ENCODE measurements around the gene ATP2A2.
"Not testable (repeated sequence)": the region's sequence is repeated elsewhere in the genome, so short reads cannot be mapped to it uniquely, and the experiment has no call there.

Gene ATP2A2

DNA sequence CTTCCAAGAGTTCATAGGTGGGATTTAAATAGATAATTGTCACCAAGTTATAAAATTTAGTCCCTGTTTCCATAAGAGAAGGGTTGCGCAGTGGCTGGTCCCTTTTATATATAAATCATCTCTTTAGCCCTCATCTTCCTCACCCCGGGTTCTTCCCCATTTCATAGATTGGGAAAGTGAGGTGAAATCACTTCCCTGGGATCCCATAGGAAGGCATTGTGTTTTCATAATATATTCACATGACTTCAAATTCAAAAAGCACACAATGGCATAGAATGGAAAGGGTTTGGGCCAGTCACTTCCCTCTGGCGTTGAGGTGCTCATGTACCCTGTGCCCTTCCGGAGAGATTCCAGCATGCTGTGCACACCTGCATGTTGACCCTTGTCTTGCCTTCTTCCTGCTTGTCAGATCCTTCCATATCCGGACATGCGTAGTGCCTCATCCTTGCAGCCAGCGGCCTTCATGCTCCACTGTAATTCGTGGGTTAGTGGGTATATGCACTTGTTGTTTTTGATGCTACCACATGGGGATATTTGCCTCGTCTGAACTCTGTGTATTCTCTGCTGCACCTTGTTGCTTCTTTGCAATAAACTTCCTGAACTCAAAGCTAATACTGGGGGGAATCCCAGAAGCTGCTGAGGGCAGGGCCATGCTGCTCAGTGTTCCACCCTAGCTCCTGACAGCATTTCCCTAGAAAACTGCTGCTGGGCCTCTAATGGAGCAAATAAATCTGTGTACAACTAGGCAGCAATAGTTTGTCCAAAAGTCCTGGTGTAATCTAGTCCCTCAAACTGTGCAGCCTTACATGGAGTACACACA, 62.9 kb downstream of the ATP2A2 start:
- no peak for DNase-seq

- no peak for DNase-seq
These were observed 63.6 kb downstream of the ATP2A2 start for GRCh38 chr12:110344657-110345056.

- no peak for DNase-seq
These were observed 64.2 kb downstream of the ATP2A2 start for GRCh38 chr12:110345176-110345661.

GRCh38 chr12:110345963-110346362, 64.9 kb downstream of the ATP2A2 start:
- DNase-seq: no peak

GRCh38 chr12:110347767-110348166, 66.7 kb downstream of the ATP2A2 start:
- DNase-seq: no peak

DNA sequence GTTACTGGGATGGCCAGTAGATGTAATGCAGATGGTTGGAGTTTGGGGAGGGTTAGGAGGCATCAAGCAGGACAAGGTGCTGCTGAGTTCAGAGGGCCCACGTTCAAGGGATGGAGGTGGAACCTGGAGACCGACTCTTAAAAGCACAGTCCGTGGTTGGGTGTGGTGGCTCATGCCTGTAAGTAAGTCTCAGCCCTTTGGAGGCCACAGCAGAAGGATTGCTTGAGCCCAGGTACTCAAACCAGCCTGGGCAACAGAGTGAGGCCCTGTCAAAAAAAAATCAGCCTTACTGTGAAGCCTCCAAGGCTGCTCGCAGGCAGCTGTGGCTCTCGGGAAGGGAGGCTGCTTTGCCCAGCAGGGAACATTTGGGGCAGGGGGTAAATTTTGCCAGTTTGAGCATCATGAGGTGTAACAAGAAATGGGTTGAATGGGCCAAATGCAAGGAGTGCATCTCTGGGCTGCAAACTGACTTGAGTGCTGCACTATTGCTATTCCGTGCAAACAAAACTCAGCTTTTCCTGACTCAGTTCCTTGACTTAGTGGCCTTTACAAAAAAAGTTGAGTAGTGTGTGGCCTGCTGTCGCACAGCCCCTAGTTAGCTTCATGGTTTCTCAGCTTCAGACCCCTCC, 67.5 kb downstream of the ATP2A2 start:
- no peak for DNase-seq

DNA sequence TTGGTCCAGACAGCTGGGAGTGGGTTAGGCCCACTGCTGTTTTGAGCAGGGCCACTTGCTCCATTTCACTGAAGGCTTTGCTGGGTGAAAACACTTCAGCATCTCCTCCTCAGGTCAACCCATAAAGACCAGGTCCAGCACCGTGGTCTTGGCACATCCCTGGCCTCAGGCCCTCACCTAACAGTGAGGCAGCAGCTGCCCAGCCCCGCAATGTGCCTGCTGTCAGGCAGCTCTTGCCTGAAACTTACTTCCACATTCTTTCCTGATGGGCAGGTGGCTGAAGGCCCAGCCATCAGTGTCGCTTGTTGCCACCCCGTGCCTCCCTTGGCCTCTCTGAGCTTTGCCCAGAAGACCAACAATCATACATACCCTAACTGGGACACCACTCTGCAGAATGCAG, 68.0 kb downstream of the ATP2A2 start:
- DNase-seq: no peak

DNA sequence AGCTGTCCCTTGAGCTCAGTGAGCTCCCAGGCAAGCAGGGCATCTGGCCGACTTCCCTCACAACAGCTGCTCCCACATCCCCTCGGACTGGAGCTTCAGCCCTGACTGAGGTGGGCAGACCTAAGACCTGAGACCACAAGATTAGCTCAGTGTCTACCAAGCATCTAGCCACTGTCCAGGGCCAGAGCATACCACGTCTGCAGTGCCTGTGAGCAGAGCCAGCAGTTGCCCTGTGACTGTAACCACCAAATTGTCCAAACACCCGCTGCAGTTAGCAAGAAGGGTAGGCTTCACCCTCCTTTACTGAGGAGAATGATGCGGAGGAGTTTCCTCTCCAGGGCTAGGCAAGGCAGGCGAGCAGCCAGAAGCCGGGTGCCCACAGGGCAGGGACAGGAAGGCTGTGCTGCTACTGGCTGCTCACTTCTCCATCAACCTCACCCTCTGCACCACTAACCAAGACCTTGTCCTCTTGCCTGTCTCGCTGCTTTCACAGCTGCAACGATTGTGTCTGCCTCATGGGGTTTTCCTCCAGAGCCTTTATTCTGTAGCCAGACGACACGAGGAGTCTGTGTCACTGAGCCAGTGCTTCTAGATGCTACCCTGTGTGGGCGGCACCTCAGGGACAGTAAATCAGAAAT, 68.6 kb downstream of the ATP2A2 start:
- peak; percentile 18 to 26 for DNase-seq

DNA sequence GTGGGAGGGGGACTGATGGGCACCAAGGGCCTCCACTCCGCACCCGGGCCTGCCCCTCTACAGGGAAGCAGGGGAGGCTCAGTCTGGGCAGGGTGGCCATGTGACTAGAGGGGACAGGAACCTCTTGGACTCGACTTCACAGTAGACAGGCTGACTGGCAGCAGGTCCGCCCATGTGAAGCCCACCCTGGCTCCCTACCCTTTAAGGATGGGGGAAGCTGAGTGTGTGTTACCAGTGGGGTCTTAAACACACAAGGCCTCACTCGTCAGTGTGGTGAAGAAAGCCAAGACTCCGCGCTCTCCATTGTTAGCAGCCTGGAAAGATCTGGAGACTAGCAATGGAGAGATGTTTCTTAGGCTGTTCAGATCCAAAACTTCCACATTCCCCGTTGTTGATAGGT, 70.1 kb downstream of the ATP2A2 start:
- DNase-seq: no peak

GRCh38 chr12:110352401-110352800, 71.4 kb downstream of the ATP2A2 start:
- DNase-seq: no peak

- no peak for DNase-seq
These were observed 72.3 kb downstream of the ATP2A2 start for GRCh38 chr12:110353211-110353965.

GRCh38 chr12:110354172-110354780, 73.2 kb downstream of the ATP2A2 start:
- no peak for DNase-seq

DNA sequence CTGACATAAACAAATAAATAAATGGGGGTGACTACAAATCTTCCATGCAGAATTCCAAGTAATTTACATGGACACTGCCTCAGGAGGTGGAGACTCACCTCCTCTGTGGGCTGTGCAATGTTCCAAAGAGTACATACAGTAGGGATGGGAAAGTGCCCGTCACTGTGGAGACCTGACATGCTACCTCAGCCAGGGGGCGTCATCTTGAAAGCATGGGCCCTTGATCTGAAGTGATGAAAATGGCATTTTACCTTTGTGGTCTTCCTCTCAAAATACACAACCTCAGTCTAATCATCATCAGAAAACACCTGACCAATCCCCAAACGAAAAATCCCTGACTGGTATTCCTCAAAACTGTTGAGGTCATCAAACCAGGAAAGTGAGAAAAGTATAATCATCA, 74.0 kb downstream of the ATP2A2 start:
- DNase-seq: peak in 1 of 2 donors; percentile 21

GRCh38 chr12:110358384-110359097, 77.5 kb downstream of the ATP2A2 start:
- DNase-seq: not testable (repeated sequence)

DNA sequence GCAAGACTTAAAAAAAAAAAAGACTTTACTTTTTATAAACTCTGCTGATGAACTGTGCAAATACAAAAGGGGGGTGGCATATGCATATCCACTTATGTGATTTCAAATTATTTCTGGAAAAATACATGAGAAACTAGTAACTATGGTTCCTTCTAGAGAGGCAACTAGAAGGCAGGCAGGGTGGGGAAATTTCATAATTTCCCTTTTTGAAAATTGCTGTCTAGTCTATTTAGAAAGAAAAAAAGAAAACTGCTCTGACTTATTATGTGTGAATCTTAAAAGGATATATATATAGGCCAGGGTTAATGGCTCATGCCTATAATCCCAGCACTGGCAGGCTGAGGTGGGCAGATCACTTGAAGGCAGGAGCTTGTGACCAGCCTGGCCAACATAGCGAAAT, 80.2 kb downstream of the ATP2A2 start:
- DNase-seq: no peak

GRCh38 chr12:110365489-110366320, 84.7 kb downstream of the ATP2A2 start:
- DNase-seq: no peak

DNA sequence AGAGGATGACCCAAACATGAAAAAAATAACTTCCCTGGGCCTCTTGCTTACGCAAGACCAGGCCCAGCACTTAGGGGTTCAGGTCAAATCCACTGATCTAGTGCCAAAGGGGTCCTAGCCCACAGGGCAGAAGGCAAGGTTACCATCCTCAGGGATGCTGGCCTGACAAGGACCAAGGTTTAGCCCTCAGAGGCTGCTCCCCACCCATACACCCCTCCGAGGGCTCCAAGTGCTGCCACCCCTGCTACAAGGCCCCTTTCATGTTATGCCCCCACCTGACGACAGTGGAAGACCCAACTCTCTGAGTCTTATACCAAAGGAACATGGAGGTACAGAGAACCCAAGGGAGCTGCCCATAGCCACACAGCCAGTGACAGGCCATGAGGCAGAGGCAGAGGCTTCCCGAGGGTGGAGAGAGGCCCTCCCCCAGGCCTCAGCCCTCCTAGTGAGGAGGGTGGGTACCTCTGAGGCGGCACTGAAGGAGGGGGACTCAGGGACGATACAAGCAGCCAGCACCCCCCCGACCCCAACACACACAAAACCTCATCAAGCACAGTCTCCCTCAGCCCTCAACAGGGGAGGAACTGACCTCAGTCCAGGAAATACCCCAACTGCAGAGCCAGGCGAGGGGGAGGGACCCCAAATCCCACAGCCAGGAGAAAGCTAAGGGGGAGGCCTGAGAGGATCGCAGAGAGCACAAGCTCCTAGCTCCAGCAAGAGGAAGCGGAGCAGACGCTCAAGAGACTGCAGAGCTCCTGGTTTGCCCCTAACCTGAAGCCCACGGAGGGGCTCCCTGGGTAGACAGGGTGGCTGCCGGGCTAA, 85.5 kb downstream of the ATP2A2 start:
- DNase-seq: no peak

DNA sequence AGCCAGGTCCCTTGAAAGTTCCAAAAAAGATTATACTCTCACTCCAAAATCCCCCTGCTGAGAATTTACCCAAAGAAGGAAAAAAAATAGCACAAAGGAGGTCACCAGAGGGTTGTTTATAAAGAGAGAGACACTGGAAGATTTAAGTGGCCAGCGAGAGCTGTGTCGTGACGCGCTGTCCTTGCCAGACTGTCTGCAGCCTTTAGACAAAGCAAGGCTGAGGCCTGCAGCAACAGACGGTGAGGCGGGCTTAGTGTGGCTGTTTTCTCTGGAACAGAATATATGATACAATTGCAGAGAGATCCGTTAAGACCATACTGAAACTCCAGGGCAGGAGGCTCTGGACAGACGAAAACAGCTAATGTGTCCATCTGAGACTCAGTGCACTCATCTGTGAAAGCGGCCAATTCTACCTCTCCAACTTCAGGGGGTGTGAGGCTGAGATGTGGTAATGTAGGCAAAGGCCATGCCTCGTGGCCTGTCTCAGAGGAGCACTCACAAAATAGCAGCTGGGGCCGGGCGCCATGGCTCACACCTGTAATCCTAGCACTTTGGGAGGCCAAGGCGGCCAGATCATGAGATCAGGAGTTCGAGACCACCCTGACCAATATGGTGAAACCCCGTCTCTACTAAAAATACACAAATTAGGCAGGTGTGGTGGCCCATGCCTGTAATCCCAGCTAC, 86.3 kb downstream of the ATP2A2 start:
- DNase-seq: no peak

DNA sequence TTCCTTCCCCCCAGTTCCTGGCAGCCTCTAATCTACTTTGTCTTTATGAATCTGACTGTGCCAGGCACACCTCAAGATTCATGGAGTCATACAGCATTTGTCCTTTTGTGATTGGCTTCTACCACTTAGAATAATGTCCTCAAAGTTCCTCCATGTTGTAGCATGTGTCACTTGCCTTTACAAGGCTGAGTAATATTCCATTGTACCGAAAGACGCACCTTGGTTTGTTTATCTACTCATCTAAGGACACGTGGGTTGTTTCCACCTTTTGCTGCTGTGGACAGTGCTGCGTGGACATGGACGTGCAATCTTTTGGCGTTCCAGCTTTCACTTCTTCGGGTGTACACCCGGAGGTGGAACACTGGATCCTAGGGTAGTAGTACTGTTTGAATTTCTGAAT, 88.9 kb downstream of the ATP2A2 start:
- no peak for DNase-seq
